CD14-positive monocyte (primary cell): Measurements from ENCODE around the gene GRB7. TPM values are rescaled to one million over a fixed set of nuclear protein-coding genes. Genes with fewer than 3 reads are reported as not detected.

Experiments
- DNase-seq, 3 donors: peaks; one replicate each; pipeline ENCODE4 v3.0.0-alpha.2; 2011 to 2022
- H2AFZ ChIP-seq: 2 replicates; pipeline ENCODE4 v1.6.0; 2012; ENCODE audit warnings: mild to moderate bottlenecking, low read depth, low read length, inconsistent platforms; ENCODE audit not compliant: insufficient read depth, poor library complexity, severe bottlenecking
- H3K27ac ChIP-seq, 2 donors: 1 replicate in 1 of 2; 2 replicates in 1 of 2; pipeline ENCODE4 v1.5.1; 2012 to 2013; ENCODE audit warnings: low read length in 2 of 2, control low read depth in 1 of 2, inconsistent platforms in 1 of 2, low read depth in 1 of 2, mild to moderate bottlenecking in 1 of 2
- H3K27me3 ChIP-seq, 2 donors: one replicate each; pipeline versions ENCODE4 v1.6.0 to v1.6.1; 2011 to 2013; ENCODE audit warnings: low read length in 2 of 2; ENCODE audit not compliant: control insufficient read depth in 2 of 2, insufficient read depth in 2 of 2
- H3K36me3 ChIP-seq, 2 donors: replicated peaks in 1 of 2; 1 replicate in 1 of 2; 2 replicates in 1 of 2; pipeline versions ENCODE4 v1.5.1 to v1.6.1; 2012 to 2013; ENCODE audit warnings: low read length in 2 of 2, control low read depth in 1 of 2, inconsistent platforms in 1 of 2, mild to moderate bottlenecking in 1 of 2; ENCODE audit not compliant: insufficient read depth in 2 of 2, control insufficient read depth in 1 of 2
- H3K4me1 ChIP-seq, 2 donors: 1 replicate in 1 of 2; 2 replicates in 1 of 2; pipeline versions ENCODE4 v1.5.1 to v1.6.1; 2012 to 2013; ENCODE audit warnings: low read length in 2 of 2, control low read depth in 1 of 2, inconsistent platforms in 1 of 2, mild to moderate bottlenecking in 1 of 2, moderate library complexity in 1 of 2; ENCODE audit not compliant: insufficient read depth in 2 of 2, control insufficient read depth in 1 of 2
- H3K4me2 ChIP-seq: replicated peaks from 2 replicates; pipeline ENCODE3; 2012; ENCODE audit warnings: low read length, moderate library complexity, mild to moderate bottlenecking; ENCODE audit not compliant: poor library complexity, severe bottlenecking; ENCODE audit errors: extremely low read depth
- H3K4me3 ChIP-seq, 3 experiments: fragments of 200-600 bp in 1 of 3; sonication (generic) in 1 of 3; replicated peaks in 1 of 3; 1 replicate in 2 of 3; 2 replicates in 1 of 3; pipeline ENCODE4 v1.5.1; 2011 to 2013; ENCODE audit warnings: low read length in 3 of 3, mild to moderate bottlenecking in 3 of 3, control low read depth in 2 of 3, low read depth in 2 of 3, inconsistent platforms in 1 of 3, moderate library complexity in 1 of 3
- H3K79me2 ChIP-seq: 2 replicates; pipeline ENCODE4 v1.6.0; 2012; ENCODE audit warnings: mild to moderate bottlenecking, control low read depth, inconsistent platforms, low read length, moderate library complexity; ENCODE audit not compliant: insufficient read depth
- H3K9ac ChIP-seq: 2 replicates; pipeline ENCODE4 v1.6.0; 2017; ENCODE audit warnings: low read length, mild to moderate bottlenecking; ENCODE audit not compliant: insufficient read depth, poor library complexity, severe bottlenecking
- H3K9me3 ChIP-seq, 2 donors: replicated peaks in 1 of 2; 1 replicate in 1 of 2; 2 replicates in 1 of 2; pipeline versions ENCODE4 v1.5.1 to v1.6.1; 2012 to 2013; ENCODE audit warnings: low read length in 2 of 2, control low read depth in 1 of 2; ENCODE audit not compliant: control insufficient read depth in 1 of 2, insufficient read depth in 1 of 2
- H4K20me1 ChIP-seq: 2 replicates; pipeline ENCODE4 v1.6.0; 2012; ENCODE audit warnings: mild to moderate bottlenecking, low read length, control low read depth, moderate library complexity; ENCODE audit not compliant: insufficient read depth
- H3K27ac Mint-ChIP-seq, 7 donors: one replicate each; pipeline ENCODE4 v1.8.0; 2020; ENCODE audit warnings: mild to moderate bottlenecking in 7 of 7, mixed read lengths in 7 of 7, moderate library complexity in 6 of 7, inconsistent platforms in 2 of 7
- H3K27me3 Mint-ChIP-seq, 3 donors: one replicate each; pipeline ENCODE4 v1.8.0; 2021 to 2022; ENCODE audit warnings: low read depth in 3 of 3, mild to moderate bottlenecking in 3 of 3, mixed read lengths in 3 of 3, moderate library complexity in 3 of 3, inconsistent platforms in 1 of 3
- H3K36me3 Mint-ChIP-seq, 2 donors: one replicate each; pipeline ENCODE4 v1.8.0; 2020; ENCODE audit warnings: mixed read lengths in 2 of 2, inconsistent platforms in 1 of 2, mild to moderate bottlenecking in 1 of 2
- H3K4me1 Mint-ChIP-seq: one replicate; pipeline ENCODE4 v1.8.0; 2020; ENCODE audit warnings: mild to moderate bottlenecking, mixed read lengths
- H3K4me3 Mint-ChIP-seq, 2 donors: one replicate each; pipeline ENCODE4 v1.8.0; 2020; ENCODE audit warnings: mild to moderate bottlenecking in 2 of 2, mixed read lengths in 2 of 2, moderate library complexity in 1 of 2
- H3K9me3 Mint-ChIP-seq, 7 donors: one replicate each; pipeline ENCODE4 v1.8.0; 2020 to 2022; ENCODE audit warnings: mixed read lengths in 7 of 7, mild to moderate bottlenecking in 6 of 7, moderate library complexity in 6 of 7, inconsistent platforms in 2 of 7
- CTCF ChIP-seq: fragments of 200-600 bp; IDR thresholded peaks from one replicate; pipeline ENCODE4 v1.8.0; 2022; ENCODE audit warnings: antibody characterized with exemption, mild to moderate bottlenecking
- WGBS: methylation state at CpG from one replicate; pipeline ENCODE4 v1.1.5; 2013; ENCODE audit warnings: missing lambda C conversion rate; ENCODE audit not compliant: insufficient coverage; 5-methylcytosine and 5-hydroxymethylcytosine counted together
- intact Hi-C, 2 donors: fragments of 100-400 bp; cut with micrococcal nuclease; formaldehyde crosslinking; loops; one replicate each; pipeline versions ENCODE4 v1.15.0 to v1.15.1; 2023
- polyA plus RNA-seq, 3 donors: library from polyadenylated mRNA; depleted of rRNA in 1 of 3; unstranded in 2 of 3; stranded (reverse) in 1 of 3; fragments of 300-500 nt in 2 of 3; fragments of >200 nt in 1 of 3; fragmentation: Illumina TruSeq in 2 of 3; gene quantifications; 1 replicate in 2 of 3; 2 replicates in 1 of 3; pipeline ENCODE4 v1.2.3, GENCODE V29; 2012 to 2021

The GRB7 gene
- polyA plus RNA-seq, 3 donors = not detected

DNA sequence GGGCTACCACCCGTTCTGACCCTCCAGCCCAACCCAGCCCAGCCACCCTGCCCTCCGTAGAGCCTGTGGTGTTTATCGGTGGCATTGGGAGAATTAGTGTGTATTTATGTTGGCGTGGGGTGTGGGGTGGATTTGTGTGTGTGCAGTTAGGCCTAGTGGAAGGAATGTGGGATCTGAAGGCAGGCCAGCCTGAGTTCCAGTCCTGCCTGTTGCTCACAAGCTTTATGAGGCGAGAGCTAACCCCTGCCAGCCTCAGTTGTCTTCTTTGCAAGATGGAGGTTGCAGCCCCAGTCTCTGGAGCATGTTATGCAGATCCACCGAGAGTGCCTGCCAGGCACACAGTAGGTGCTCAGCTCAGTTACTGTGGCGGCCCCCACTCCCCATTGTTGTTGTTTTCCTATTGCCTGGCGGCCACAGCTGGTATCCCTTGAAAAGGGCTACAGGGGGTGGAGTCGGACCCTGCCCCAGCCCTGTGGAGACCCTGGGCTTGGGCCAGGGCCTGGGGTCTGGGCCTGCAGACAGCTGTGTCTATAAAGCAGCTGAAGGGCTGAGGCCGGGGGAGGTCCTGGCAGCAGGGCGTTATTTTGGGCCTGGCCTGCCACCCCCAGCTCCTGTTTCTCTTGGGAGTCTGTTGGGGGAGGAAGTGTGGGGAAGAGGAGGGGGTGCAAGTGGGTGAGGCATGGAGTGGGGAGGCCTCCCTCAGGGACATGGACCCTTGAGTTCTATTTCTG lies 32.8 kb upstream of the GRB7 start:
- H3K9me3 Mint-ChIP-seq = peaks cover 0 to 6% (median 0%) of the 10 kb centered on the region in 7 donors
- no peak overlapping the region for H3K4me3 ChIP-seq
- no peaks in the 10 kb centered on the region for H3K4me1 ChIP-seq
- H3K4me3 Mint-ChIP-seq = no peak overlapping the region
- peaks cover 19 to 28% of the 10 kb centered on the region in 2 donors for H3K27me3 ChIP-seq
- H3K36me3 Mint-ChIP-seq = peaks cover 0 to 2% of the 10 kb centered on the region in 2 donors
- H3K4me2 ChIP-seq = no peak overlapping the region
- H3K27ac Mint-ChIP-seq = no peak overlapping the region
- H4K20me1 ChIP-seq = no peaks in the 10 kb centered on the region
- H3K27ac ChIP-seq = no peak overlapping the region
- H3K79me2 ChIP-seq = no peaks in the 10 kb centered on the region
- H3K27me3 Mint-ChIP-seq = peaks cover 23 to 34% (median 26%) of the 10 kb centered on the region in 3 donors
- TF ChIP-seq CTCF = no peak
- H3K4me1 Mint-ChIP-seq = no peaks in the 10 kb centered on the region
- 88% methylated on average over 8 of the region's 11 CpGs for WGBS
- H3K9me3 ChIP-seq = peaks cover 0 to 15% of the 10 kb centered on the region in 2 donors
- intact Hi-C loops = no loop called here
- no peaks in the 10 kb centered on the region for H3K36me3 ChIP-seq
- H3K9ac ChIP-seq = no peak overlapping the region
- no peak for DNase-seq
- no peak overlapping the region for H2AFZ ChIP-seq

GRCh38 chr17:39705786-39706348 lies 31.9 kb upstream of the GRB7 start:
- Mint-ChIP-seq H3K4me1 (no peaks in the 10 kb centered on the region), H3K36me3 (peaks cover 0 to 2% of the 10 kb centered on the region in 2 donors), H3K4me3 (no peak overlapping the region), H3K9me3 (peaks cover 0 to 4% (median 0%) of the 10 kb centered on the region in 7 donors), H3K27me3 (peaks cover 17 to 25% (median 19%) of the 10 kb centered on the region in 3 donors), H3K27ac (no peak overlapping the region)
- DNase-seq = no peak
- H3K4me2 ChIP-seq = no peak overlapping the region
- H3K27me3 ChIP-seq = peaks cover 11 to 21% of the 10 kb centered on the region in 2 donors
- no peak overlapping the region for H2AFZ ChIP-seq
- TF ChIP-seq CTCF = no peak
- intact Hi-C loops = no loop called here
- H3K79me2 ChIP-seq = no peaks in the 10 kb centered on the region
- no peak overlapping the region for H3K9ac ChIP-seq
- H3K27ac ChIP-seq = no peak overlapping the region
- H3K4me3 ChIP-seq = no peak overlapping the region
- H3K36me3 ChIP-seq = no peaks in the 10 kb centered on the region
- peaks cover 0 to 9% of the 10 kb centered on the region in 2 donors for H3K9me3 ChIP-seq
- 97% methylated on average over 12 of the region's 12 CpGs for WGBS
- H3K4me1 ChIP-seq = no peaks in the 10 kb centered on the region
- H4K20me1 ChIP-seq = no peaks in the 10 kb centered on the region
